ENCODE data around the gene MCM3. TPM values are rescaled to one million over a fixed set of nuclear protein-coding genes. Genes with fewer than 3 reads are reported as not detected.

The MCM3 gene
- total RNA-seq, 2 donors from 2014 or later: 33.6 to 51.1 TPM

- H3K27ac ChIP-seq: no peak overlapping the region
- intact Hi-C loops (cut with DNase I): no loop called here
Measured at GRCh38 chr6:52305411-52305810, 20.9 kb upstream of the MCM3 start.

DNA sequence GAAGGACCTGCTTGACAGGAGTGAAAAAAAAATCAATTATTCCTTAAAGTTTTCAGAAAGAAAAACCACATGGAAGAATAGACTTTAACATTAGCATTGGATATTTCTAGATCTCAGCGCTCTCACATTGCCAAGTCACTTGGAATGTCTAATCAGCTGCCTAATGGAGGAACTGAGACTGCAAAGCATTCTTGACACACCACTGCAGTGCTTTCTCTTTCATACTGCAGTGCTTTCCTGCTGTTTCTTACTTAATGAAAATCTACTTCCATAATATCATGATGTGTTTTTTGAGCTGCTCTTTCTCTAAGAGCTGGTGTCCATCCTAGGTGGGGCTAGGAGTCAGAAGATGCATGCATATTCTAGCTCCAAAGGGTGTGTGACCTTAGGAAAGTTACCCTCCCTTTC is 20.4 kb upstream of the MCM3 start:
- H3K9me3 ChIP-seq: no peaks in the 10 kb centered on the region
- no peaks in the 10 kb centered on the region for H3K27me3 ChIP-seq (replicated peaks; ENCODE audit: insufficient read depth)
- WGBS: 57% methylated on average over 1 of the region's 1 CpG
- no peaks in the 10 kb centered on the region for H3K4me1 ChIP-seq (replicated peaks)
- DNase-seq (ENCODE audit: low spot score): no peak
- no peak overlapping the region for H3K4me3 ChIP-seq
- intact Hi-C loops (cut with DNase I): no loop called here
- H3K36me3 ChIP-seq: no peaks in the 10 kb centered on the region
- no peak overlapping the region for H3K27ac ChIP-seq
- no peak for TF ChIP-seq POLR2A (IDR thresholded peaks at IDR 0.05)
- TF ChIP-seq, protein P1, sequence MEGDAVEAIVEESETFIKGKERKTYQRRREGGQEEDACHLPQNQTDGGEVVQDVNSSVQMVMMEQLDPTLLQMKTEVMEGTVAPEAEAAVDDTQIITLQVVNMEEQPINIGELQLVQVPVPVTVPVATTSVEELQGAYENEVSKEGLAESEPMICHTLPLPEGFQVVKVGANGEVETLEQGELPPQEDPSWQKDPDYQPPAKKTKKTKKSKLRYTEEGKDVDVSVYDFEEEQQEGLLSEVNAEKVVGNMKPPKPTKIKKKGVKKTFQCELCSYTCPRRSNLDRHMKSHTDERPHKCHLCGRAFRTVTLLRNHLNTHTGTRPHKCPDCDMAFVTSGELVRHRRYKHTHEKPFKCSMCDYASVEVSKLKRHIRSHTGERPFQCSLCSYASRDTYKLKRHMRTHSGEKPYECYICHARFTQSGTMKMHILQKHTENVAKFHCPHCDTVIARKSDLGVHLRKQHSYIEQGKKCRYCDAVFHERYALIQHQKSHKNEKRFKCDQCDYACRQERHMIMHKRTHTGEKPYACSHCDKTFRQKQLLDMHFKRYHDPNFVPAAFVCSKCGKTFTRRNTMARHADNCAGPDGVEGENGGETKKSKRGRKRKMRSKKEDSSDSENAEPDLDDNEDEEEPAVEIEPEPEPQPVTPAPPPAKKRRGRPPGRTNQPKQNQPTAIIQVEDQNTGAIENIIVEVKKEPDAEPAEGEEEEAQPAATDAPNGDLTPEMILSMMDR (IDR thresholded peaks at IDR 0.05): no peak
- no peak for TF ChIP-seq POLR2AphosphoS5 (IDR thresholded peaks at IDR 0.05)

More at GRCh38 chr6:52305411-52305810, 20.9 kb upstream of the MCM3 start:
- Histone ChIP-seq H3K4me1 (replicated peaks) (no peaks in the 10 kb centered on the region), H3K36me3 (no peaks in the 10 kb centered on the region), H3K4me3 (no peak overlapping the region), H3K9me3 (no peaks in the 10 kb centered on the region), H3K27me3 (replicated peaks; ENCODE audit: insufficient read depth) (no peaks in the 10 kb centered on the region)
- DNase-seq (ENCODE audit: low spot score): no peak
- 16% methylated on average over 6 of the region's 6 CpGs for WGBS
- TF ChIP-seq, protein P1 (IDR thresholded peaks at IDR 0.05): no peak
- no peak for TF ChIP-seq POLR2AphosphoS5 (IDR thresholded peaks at IDR 0.05)
- no peak for TF ChIP-seq POLR2A (IDR thresholded peaks at IDR 0.05)

GRCh38 chr6:52303178-52303577 is 18.6 kb upstream of the MCM3 start:
- H3K4me3 ChIP-seq: no peak overlapping the region
- H3K4me1 ChIP-seq (replicated peaks): no peaks in the 10 kb centered on the region
- TF ChIP-seq, protein P1 (IDR thresholded peaks at IDR 0.05): no peak
- TF ChIP-seq POLR2A (IDR thresholded peaks at IDR 0.05) (no peak), POLR2AphosphoS5 (IDR thresholded peaks at IDR 0.05) (no peak)
- H3K36me3 ChIP-seq: no peaks in the 10 kb centered on the region
- H3K27me3 ChIP-seq (replicated peaks; ENCODE audit: insufficient read depth): no peaks in the 10 kb centered on the region
- no peaks in the 10 kb centered on the region for H3K9me3 ChIP-seq
- DNase-seq (ENCODE audit: low spot score): no peak
- intact Hi-C loops (cut with DNase I): no loop called here
- WGBS: 100% methylated on average over 1 of the region's 1 CpG
- no peak overlapping the region for H3K27ac ChIP-seq

- Histone ChIP-seq H3K4me3 (no peak overlapping the region), H3K36me3 (no peaks in the 10 kb centered on the region), H3K27me3 (replicated peaks; ENCODE audit: insufficient read depth) (no peaks in the 10 kb centered on the region), H3K4me1 (replicated peaks) (no peaks in the 10 kb centered on the region), H3K27ac (no peak overlapping the region), H3K9me3 (no peaks in the 10 kb centered on the region)
- intact Hi-C loops (cut with DNase I): no loop called here
- no peak for DNase-seq (ENCODE audit: low spot score)
- TF ChIP-seq POLR2AphosphoS5 (IDR thresholded peaks at IDR 0.05): no peak
- TF ChIP-seq POLR2A (IDR thresholded peaks at IDR 0.05): no peak
- TF ChIP-seq, protein P1 (IDR thresholded peaks at IDR 0.05): no peak
- WGBS: 88% methylated on average over 1 of the region's 1 CpG
Measured at GRCh38 chr6:52301326-52301725, 16.8 kb upstream of the MCM3 start.

DNA sequence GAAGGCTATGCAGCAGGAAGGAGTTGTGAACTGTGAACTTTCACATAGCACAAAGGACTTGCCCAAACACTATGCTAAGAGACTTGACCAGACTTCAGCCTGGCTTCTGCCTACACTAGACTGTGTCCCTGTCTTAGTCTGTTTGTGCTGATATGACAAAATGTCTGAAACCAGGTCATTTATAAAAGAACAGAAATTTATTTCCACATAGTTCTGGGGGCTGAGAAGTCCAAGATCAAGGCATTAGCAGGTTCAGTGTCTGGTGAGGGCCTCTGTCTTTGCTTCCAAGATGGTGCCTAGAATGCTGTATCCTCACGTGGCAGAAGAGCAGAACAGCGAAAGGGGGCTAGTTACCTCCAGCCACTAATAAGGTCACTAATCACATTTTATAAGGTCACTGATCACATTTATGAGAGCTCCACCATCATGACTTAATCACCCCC is 16.0 kb upstream of the MCM3 start:
- Histone ChIP-seq H3K4me1 (replicated peaks) (no peaks in the 10 kb centered on the region), H3K36me3 (no peaks in the 10 kb centered on the region), H3K27ac (no peak overlapping the region), H3K9me3 (no peaks in the 10 kb centered on the region), H3K4me3 (no peak overlapping the region), H3K27me3 (replicated peaks; ENCODE audit: insufficient read depth) (no peaks in the 10 kb centered on the region)
- intact Hi-C loops (cut with DNase I): no loop called here
- TF ChIP-seq POLR2A (IDR thresholded peaks at IDR 0.05): no peak
- no peak for TF ChIP-seq POLR2AphosphoS5 (IDR thresholded peaks at IDR 0.05)
- DNase-seq (ENCODE audit: low spot score): no peak
- WGBS: 92% methylated on average over 2 of the region's 2 CpGs
